ENCODE results near the gene SULT1B1. TPM values are rescaled to one million over a fixed set of nuclear protein-coding genes. Genes with fewer than 3 reads are reported as not detected.

The SULT1B1 gene
- total and polyA plus RNA-seq, 2 donors (not counting 1 experiment from before 2014, with no cell fraction given) = 0.03 TPM; not detected in 1

DNA sequence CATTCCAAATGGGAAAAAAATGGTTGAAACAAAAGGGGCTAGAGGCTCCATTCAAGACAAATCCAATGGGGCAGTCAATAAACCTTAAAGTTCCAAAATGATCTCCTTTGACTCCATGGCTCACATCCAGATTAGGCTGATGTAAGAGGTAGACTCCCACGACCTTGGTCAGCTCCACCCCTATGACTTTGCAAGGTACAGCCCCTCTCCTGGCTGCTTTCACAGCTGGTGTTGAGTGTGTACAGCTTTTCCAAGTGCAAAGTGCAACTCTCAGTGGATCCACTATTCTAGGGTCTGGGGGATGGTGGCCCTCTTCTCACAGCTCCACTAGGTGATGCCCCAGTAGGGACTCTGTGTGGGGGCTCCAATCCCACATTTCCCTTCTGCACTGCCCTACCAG, 21.5 kb downstream of the SULT1B1 start:
- no peak for DNase-seq (ENCODE audit: low read depth in 2 of 2)
- no peaks in the 10 kb centered on the region for H3K36me3 ChIP-seq (ENCODE audit: control insufficient read depth, insufficient read depth, low read length)
- H3K4me1 ChIP-seq (ENCODE audit: control insufficient read depth, extremely low read depth, insufficient read depth, low read length) = no peaks in the 10 kb centered on the region
- H4K20me1 ChIP-seq (ENCODE audit: control insufficient read depth, extremely low read depth, insufficient read depth, low read length) = no peaks in the 10 kb centered on the region
- no peaks in the 10 kb centered on the region for H3K9me3 ChIP-seq (ENCODE audit: control insufficient read depth, insufficient read depth, low read depth, low read length)
- TF ChIP-seq, protein P1, sequence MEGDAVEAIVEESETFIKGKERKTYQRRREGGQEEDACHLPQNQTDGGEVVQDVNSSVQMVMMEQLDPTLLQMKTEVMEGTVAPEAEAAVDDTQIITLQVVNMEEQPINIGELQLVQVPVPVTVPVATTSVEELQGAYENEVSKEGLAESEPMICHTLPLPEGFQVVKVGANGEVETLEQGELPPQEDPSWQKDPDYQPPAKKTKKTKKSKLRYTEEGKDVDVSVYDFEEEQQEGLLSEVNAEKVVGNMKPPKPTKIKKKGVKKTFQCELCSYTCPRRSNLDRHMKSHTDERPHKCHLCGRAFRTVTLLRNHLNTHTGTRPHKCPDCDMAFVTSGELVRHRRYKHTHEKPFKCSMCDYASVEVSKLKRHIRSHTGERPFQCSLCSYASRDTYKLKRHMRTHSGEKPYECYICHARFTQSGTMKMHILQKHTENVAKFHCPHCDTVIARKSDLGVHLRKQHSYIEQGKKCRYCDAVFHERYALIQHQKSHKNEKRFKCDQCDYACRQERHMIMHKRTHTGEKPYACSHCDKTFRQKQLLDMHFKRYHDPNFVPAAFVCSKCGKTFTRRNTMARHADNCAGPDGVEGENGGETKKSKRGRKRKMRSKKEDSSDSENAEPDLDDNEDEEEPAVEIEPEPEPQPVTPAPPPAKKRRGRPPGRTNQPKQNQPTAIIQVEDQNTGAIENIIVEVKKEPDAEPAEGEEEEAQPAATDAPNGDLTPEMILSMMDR (conservative IDR thresholded peaks at IDR 0.05 in 1 of 2, IDR thresholded peaks at IDR 0.05 in 1 of 2; ENCODE audit: low read depth in 1 of 2, low read length in 2 of 2) = no peak
- TF ChIP-seq EZH2 (IDR thresholded peaks at IDR 0.05; ENCODE audit: low read length, missing control alignments) = no peak
- H3K79me2 ChIP-seq (ENCODE audit: control insufficient read depth, insufficient read depth, low read length) = no peaks in the 10 kb centered on the region
- no peak overlapping the region for H3K4me3 ChIP-seq (replicated peaks in 1 of 4; ENCODE audit: control extremely low read depth in 1 of 4, insufficient read depth in 1 of 4, low read depth in 3 of 4, low read length in 4 of 4)
- H3K27me3 ChIP-seq (ENCODE audit: control insufficient read depth, insufficient read depth, low read length) = no peaks in the 10 kb centered on the region
- H2AFZ ChIP-seq (ENCODE audit: low read length) = no peak overlapping the region
- no peak overlapping the region for H3K4me2 ChIP-seq (ENCODE audit: extremely low read depth, insufficient read depth, low read length)
- no peak overlapping the region for H3K27ac ChIP-seq (ENCODE audit: insufficient read depth, low read length)
- H3K9ac ChIP-seq (ENCODE audit: insufficient read depth, low read length) = no peak overlapping the region

DNA sequence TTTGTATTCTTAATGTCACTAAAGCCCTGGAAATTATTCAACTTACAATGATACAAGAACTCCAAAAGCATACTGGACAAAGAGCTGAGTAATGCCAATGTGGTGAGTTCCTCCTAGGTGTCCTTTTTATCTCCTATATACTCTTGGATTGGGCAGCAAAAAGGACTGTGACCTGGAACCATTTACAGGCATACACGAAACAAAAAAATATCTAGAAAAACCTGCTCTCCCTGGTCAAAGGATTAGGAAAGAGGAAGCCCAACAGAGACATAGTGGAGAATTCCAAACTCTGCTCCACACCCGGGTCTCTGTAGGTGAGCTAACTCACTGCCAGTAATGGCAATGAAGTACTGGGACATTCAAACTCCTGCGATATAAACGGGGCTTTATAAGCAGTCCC, 25.3 kb downstream of the SULT1B1 start:
- Histone ChIP-seq H2AFZ (ENCODE audit: low read length) (no peak overlapping the region), H3K27me3 (ENCODE audit: control insufficient read depth, insufficient read depth, low read length) (no peaks in the 10 kb centered on the region), H3K9me3 (ENCODE audit: control insufficient read depth, insufficient read depth, low read depth, low read length) (no peaks in the 10 kb centered on the region), H3K9ac (ENCODE audit: insufficient read depth, low read length) (no peak overlapping the region), H4K20me1 (ENCODE audit: control insufficient read depth, extremely low read depth, insufficient read depth, low read length) (no peaks in the 10 kb centered on the region), H3K4me3 (replicated peaks in 1 of 4; ENCODE audit: control extremely low read depth in 1 of 4, insufficient read depth in 1 of 4, low read depth in 3 of 4, low read length in 4 of 4) (no peak overlapping the region), H3K4me1 (ENCODE audit: control insufficient read depth, extremely low read depth, insufficient read depth, low read length) (no peaks in the 10 kb centered on the region), H3K36me3 (ENCODE audit: control insufficient read depth, insufficient read depth, low read length) (no peaks in the 10 kb centered on the region), H3K79me2 (ENCODE audit: control insufficient read depth, insufficient read depth, low read length) (no peaks in the 10 kb centered on the region), H3K4me2 (ENCODE audit: extremely low read depth, insufficient read depth, low read length) (no peak overlapping the region), H3K27ac (ENCODE audit: insufficient read depth, low read length) (no peak overlapping the region)
- DNase-seq (ENCODE audit: low read depth in 2 of 2) = no peak
- TF ChIP-seq EZH2 (IDR thresholded peaks at IDR 0.05; ENCODE audit: low read length, missing control alignments) = no peak
- TF ChIP-seq, protein P1 (conservative IDR thresholded peaks at IDR 0.05 in 1 of 2, IDR thresholded peaks at IDR 0.05 in 1 of 2; ENCODE audit: low read depth in 1 of 2, low read length in 2 of 2) = no peak

DNA sequence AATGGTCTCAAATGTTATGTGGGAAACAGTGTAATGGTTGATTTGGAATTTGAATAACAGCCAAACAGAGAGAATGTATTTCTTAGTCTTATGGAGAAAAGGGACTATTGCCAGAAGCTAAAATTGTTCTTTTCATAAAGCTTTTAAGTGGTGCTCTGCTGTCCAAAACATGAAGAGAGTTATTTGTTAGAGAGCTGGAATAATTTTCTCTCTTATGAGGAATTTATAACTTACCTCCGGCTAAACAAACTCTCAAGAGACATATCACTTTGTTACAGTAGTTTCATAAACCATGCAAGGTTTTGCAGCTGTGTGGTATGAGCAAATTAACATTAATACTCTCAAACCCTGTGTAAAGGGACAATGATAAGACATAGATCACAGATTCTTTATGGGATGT, 28.6 kb downstream of the SULT1B1 start:
- Histone ChIP-seq H3K4me1 (ENCODE audit: control insufficient read depth, extremely low read depth, insufficient read depth, low read length) (no peaks in the 10 kb centered on the region), H4K20me1 (ENCODE audit: control insufficient read depth, extremely low read depth, insufficient read depth, low read length) (no peaks in the 10 kb centered on the region), H3K9ac (ENCODE audit: insufficient read depth, low read length) (no peak overlapping the region), H3K4me3 (replicated peaks in 1 of 4; ENCODE audit: control extremely low read depth in 1 of 4, insufficient read depth in 1 of 4, low read depth in 3 of 4, low read length in 4 of 4) (no peak overlapping the region), H3K36me3 (ENCODE audit: control insufficient read depth, insufficient read depth, low read length) (no peaks in the 10 kb centered on the region), H2AFZ (ENCODE audit: low read length) (no peak overlapping the region), H3K79me2 (ENCODE audit: control insufficient read depth, insufficient read depth, low read length) (no peaks in the 10 kb centered on the region), H3K27ac (ENCODE audit: insufficient read depth, low read length) (no peak overlapping the region), H3K4me2 (ENCODE audit: extremely low read depth, insufficient read depth, low read length) (no peak overlapping the region), H3K27me3 (ENCODE audit: control insufficient read depth, insufficient read depth, low read length) (no peaks in the 10 kb centered on the region), H3K9me3 (ENCODE audit: control insufficient read depth, insufficient read depth, low read depth, low read length) (no peaks in the 10 kb centered on the region)
- DNase-seq (ENCODE audit: low read depth in 2 of 2) = peak in 1 of 2 donors; percentile 60
- no peak for TF ChIP-seq EZH2 (IDR thresholded peaks at IDR 0.05; ENCODE audit: low read length, missing control alignments)
- TF ChIP-seq, protein P1 (conservative IDR thresholded peaks at IDR 0.05 in 1 of 2, IDR thresholded peaks at IDR 0.05 in 1 of 2; ENCODE audit: low read depth in 1 of 2, low read length in 2 of 2) = no peak
